ENCODE results near the gene GRM8.

The GRM8 gene

DNA sequence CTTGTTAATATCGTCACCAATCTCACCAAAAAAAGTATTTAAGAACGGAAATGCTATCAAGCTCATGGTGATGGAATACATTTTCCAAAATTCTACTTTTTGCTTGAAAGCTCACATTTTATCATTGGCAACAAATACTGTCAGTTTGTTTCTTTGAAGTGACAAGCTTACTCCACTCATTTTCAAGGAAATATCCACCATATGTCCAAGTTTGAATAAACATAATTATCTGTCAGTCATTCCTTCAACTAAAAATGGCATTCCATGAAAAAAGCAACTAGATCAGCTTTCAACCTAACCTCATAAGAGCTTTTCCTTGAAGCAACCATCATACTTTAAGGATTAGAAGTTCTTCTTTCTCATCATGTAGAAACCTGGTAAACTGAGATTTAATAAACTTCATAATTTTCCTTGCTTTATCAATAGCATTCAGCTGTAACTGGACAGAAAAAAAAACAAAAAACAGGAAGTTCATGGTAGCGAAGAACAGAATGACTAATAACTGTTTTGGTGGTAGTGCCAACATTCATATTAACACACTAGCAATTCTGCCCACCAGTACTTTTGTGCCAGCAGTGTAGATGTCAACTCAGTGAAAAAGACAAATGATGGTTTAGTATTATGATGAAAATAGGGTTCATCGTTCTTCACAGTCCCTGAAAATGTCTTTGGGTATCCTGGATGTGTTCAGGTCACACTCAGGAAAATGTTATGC lies 764.9 kb downstream of the GRM8 start:
- TF ChIP-seq TAF1 (IDR thresholded peaks at IDR 0.05; ENCODE audit: borderline replicate concordance, insufficient read depth, low read length), result no peak
- no peak for TF ChIP-seq SIN3A (IDR thresholded peaks at IDR 0.05; ENCODE audit: borderline replicate concordance, insufficient read depth, low read length)
- TF ChIP-seq POLR2AphosphoS5 (IDR thresholded peaks at IDR 0.05; ENCODE audit: low read depth, low read length), result no peak
- TF ChIP-seq FOXP2 (optimal IDR thresholded peaks at IDR 0.05; ENCODE audit: borderline replicate concordance, extremely low read depth, extremely low read length, insufficient read depth), result no peak
- TF ChIP-seq, protein P1, sequence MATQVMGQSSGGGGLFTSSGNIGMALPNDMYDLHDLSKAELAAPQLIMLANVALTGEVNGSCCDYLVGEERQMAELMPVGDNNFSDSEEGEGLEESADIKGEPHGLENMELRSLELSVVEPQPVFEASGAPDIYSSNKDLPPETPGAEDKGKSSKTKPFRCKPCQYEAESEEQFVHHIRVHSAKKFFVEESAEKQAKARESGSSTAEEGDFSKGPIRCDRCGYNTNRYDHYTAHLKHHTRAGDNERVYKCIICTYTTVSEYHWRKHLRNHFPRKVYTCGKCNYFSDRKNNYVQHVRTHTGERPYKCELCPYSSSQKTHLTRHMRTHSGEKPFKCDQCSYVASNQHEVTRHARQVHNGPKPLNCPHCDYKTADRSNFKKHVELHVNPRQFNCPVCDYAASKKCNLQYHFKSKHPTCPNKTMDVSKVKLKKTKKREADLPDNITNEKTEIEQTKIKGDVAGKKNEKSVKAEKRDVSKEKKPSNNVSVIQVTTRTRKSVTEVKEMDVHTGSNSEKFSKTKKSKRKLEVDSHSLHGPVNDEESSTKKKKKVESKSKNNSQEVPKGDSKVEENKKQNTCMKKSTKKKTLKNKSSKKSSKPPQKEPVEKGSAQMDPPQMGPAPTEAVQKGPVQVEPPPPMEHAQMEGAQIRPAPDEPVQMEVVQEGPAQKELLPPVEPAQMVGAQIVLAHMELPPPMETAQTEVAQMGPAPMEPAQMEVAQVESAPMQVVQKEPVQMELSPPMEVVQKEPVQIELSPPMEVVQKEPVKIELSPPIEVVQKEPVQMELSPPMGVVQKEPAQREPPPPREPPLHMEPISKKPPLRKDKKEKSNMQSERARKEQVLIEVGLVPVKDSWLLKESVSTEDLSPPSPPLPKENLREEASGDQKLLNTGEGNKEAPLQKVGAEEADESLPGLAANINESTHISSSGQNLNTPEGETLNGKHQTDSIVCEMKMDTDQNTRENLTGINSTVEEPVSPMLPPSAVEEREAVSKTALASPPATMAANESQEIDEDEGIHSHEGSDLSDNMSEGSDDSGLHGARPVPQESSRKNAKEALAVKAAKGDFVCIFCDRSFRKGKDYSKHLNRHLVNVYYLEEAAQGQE (IDR thresholded peaks at IDR 0.05; ENCODE audit: insufficient read depth in 1 of 2, low read depth in 2 of 2, low read length in 2 of 2), result no peak

- no peak for TF ChIP-seq TAF1 (IDR thresholded peaks at IDR 0.05; ENCODE audit: borderline replicate concordance, insufficient read depth, low read length)
- TF ChIP-seq, protein P1 (IDR thresholded peaks at IDR 0.05; ENCODE audit: insufficient read depth in 1 of 2, low read depth in 2 of 2, low read length in 2 of 2), result no peak
- no peak for TF ChIP-seq FOXP2 (optimal IDR thresholded peaks at IDR 0.05; ENCODE audit: borderline replicate concordance, extremely low read depth, extremely low read length, insufficient read depth)
- TF ChIP-seq SIN3A (IDR thresholded peaks at IDR 0.05; ENCODE audit: borderline replicate concordance, insufficient read depth, low read length), result no peak
- no peak for TF ChIP-seq POLR2AphosphoS5 (IDR thresholded peaks at IDR 0.05; ENCODE audit: low read depth, low read length)
Observed at GRCh38 chr7:126486806-126487205, 765.9 kb downstream of the GRM8 start.

DNA sequence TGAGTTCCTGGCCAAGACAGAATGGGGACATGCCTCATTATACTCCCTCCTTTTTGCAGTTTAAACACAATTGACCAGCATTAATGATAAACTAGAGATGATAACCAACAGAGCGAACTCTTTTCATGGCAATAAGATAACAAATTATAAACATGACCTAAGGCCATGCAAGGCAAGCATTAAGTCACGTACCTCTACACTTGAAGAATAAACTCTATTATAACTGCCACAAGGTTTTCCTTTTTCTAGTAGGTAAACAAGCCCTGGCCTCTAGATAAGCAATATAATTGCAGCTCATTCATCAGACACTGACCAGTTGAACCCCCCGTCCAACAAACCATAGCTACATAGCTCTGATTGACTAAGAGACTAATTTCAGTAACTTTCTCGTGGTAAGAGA lies 767.0 kb downstream of the GRM8 start:
- no peak for TF ChIP-seq TAF1 (IDR thresholded peaks at IDR 0.05; ENCODE audit: borderline replicate concordance, insufficient read depth, low read length)
- TF ChIP-seq, protein P1 (IDR thresholded peaks at IDR 0.05; ENCODE audit: insufficient read depth in 1 of 2, low read depth in 2 of 2, low read length in 2 of 2), result no peak
- TF ChIP-seq SIN3A (IDR thresholded peaks at IDR 0.05; ENCODE audit: borderline replicate concordance, insufficient read depth, low read length), result no peak
- TF ChIP-seq POLR2AphosphoS5 (IDR thresholded peaks at IDR 0.05; ENCODE audit: low read depth, low read length), result no peak
- no peak for TF ChIP-seq FOXP2 (optimal IDR thresholded peaks at IDR 0.05; ENCODE audit: borderline replicate concordance, extremely low read depth, extremely low read length, insufficient read depth)

DNA sequence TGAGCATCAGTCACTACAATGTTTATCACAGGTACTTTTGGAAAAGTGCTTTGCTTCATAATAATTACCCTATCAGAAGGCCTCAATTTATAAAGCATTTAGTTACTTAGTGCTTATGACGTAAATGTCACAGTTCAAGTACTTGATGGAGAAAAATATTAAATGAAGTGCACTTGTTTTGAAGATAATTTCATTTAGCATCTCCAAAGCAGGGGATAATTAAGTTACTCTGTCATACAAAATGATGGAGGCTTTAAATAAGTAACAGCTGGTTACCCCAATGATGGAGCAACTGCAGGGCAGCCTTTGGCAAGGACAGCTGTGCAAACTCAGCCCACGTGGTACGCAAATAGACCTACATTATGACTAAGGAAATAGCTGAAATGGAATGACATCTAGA lies 768.8 kb downstream of the GRM8 start:
- TF ChIP-seq TAF1 (IDR thresholded peaks at IDR 0.05; ENCODE audit: borderline replicate concordance, insufficient read depth, low read length) (no peak), SIN3A (IDR thresholded peaks at IDR 0.05; ENCODE audit: borderline replicate concordance, insufficient read depth, low read length) (no peak), FOXP2 (optimal IDR thresholded peaks at IDR 0.05; ENCODE audit: borderline replicate concordance, extremely low read depth, extremely low read length, insufficient read depth) (no peak), POLR2AphosphoS5 (IDR thresholded peaks at IDR 0.05; ENCODE audit: low read depth, low read length) (no peak)
- TF ChIP-seq, protein P1 (IDR thresholded peaks at IDR 0.05; ENCODE audit: insufficient read depth in 1 of 2, low read depth in 2 of 2, low read length in 2 of 2), result no peak

All from PFSK-1 (cell line).